ENCODE results near the gene ZBED6. TPM values are rescaled to one million over a fixed set of nuclear protein-coding genes. Genes with fewer than 3 reads are reported as not detected.

ZBED6 gene
- total and polyA plus RNA-seq, 2 donors (not counting 3 experiments of a cell fraction or from before 2014, with no cell fraction given), result 6.4 to 38.9 TPM

DNA sequence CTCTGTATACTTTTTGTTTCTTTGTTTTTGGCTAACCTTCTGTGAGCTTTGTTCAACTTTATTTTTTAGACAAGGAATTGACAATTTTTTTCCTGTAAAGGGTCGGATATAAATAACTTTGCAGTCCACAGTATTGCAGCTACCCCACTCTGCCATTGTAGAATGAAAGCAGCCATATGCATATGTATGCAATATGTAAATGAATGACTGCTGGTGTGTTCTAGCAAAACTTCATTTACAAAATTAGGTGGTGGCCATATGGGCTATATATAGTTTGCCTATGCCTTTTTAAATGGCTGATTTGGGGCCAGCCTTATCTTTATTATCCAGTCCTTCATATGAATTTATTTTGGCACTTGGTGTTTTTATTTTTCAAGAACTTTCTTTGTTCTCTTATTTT lies 48.0 kb downstream of the ZBED6 start:
- dilution Hi-C loops (cut with MboI; ENCODE audit: extremely low pct_ligation_motif_present, low sequenced_read_pairs) (no loop called here), intact Hi-C loops (cut with micrococcal nuclease) (no loop called here)
- CTCF ChIA-PET, result interaction anchor here (0.6 kb wide), 1 partner anchor 28 kb away, joined by 3 read pairs; no protein-coding TSS in a partner anchor
- Histone ChIP-seq H2AFZ (ENCODE audit: low read depth, low read length) (no peak overlapping the region), H3K27ac (ENCODE audit: insufficient read depth, low read depth, low read length) (no peak overlapping the region), H3K9ac (replicated peaks; ENCODE audit: extremely low read depth, insufficient read depth, low read length) (no peak overlapping the region), H3K9me1 (replicated peaks; ENCODE audit: control insufficient read depth, extremely low read depth, insufficient read depth, low read length) (no peaks in the 10 kb centered on the region), H3K36me3 (ENCODE audit: control insufficient read depth in 2 of 2, extremely low read depth in 1 of 2, insufficient read depth in 2 of 2, low read length in 2 of 2) (peaks cover 6 to 11% of the 10 kb centered on the region in 2 experiments), H4K20me1 (replicated peaks; ENCODE audit: control insufficient read depth, extremely low read depth, insufficient read depth, low read length) (no peaks in the 10 kb centered on the region), H3K4me3 (replicated peaks in 1 of 3; ENCODE audit: insufficient read depth in 1 of 3, low read depth in 1 of 3, low read length in 3 of 3) (no peak overlapping the region), H3K9me3 (replicated peaks; ENCODE audit: control insufficient read depth, insufficient read depth, low read length) (no peaks in the 10 kb centered on the region), H3K4me1 (ENCODE audit: control insufficient read depth, extremely low read depth, insufficient read depth, low read length) (no peaks in the 10 kb centered on the region), H3K79me2 (ENCODE audit: control insufficient read depth, insufficient read depth, low read length) (peaks cover 1% of the 10 kb centered on the region), H3K4me2 (ENCODE audit: insufficient read depth, low read length) (no peak overlapping the region), H3K27me3 (ENCODE audit: control insufficient read depth in 2 of 2, insufficient read depth in 2 of 2, low read length in 2 of 2) (no peaks in the 10 kb centered on the region)
- POLR2A ChIA-PET, result no interaction called here
- no peak for TF ChIP-seq POLR2A (IDR thresholded peaks at IDR 0.05; ENCODE audit: low read depth, low read length)
- no peak for TF ChIP-seq POLR2AphosphoS5 (IDR thresholded peaks at IDR 0.05; ENCODE audit: insufficient read depth, low read depth, low read length)
- TF ChIP-seq JUN (IDR thresholded peaks at IDR 0.05; ENCODE audit: borderline replicate concordance, insufficient read depth, insufficient read length, low read depth), result no peak
- no peak for TF ChIP-seq GATA2 (IDR thresholded peaks at IDR 0.05; ENCODE audit: insufficient read depth, insufficient read length, low read depth, low read length)
- no peak for TF ChIP-seq MYC (IDR thresholded peaks at IDR 0.05; ENCODE audit: low read depth, low read length)
- TF ChIP-seq EZH2 (IDR thresholded peaks at IDR 0.05; ENCODE audit: borderline replicate concordance, low read depth, low read length, severe bottlenecking), result no peak
- TF ChIP-seq, protein P1, sequence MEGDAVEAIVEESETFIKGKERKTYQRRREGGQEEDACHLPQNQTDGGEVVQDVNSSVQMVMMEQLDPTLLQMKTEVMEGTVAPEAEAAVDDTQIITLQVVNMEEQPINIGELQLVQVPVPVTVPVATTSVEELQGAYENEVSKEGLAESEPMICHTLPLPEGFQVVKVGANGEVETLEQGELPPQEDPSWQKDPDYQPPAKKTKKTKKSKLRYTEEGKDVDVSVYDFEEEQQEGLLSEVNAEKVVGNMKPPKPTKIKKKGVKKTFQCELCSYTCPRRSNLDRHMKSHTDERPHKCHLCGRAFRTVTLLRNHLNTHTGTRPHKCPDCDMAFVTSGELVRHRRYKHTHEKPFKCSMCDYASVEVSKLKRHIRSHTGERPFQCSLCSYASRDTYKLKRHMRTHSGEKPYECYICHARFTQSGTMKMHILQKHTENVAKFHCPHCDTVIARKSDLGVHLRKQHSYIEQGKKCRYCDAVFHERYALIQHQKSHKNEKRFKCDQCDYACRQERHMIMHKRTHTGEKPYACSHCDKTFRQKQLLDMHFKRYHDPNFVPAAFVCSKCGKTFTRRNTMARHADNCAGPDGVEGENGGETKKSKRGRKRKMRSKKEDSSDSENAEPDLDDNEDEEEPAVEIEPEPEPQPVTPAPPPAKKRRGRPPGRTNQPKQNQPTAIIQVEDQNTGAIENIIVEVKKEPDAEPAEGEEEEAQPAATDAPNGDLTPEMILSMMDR (IDR thresholded peaks at IDR 0.05; ENCODE audit: extremely low read depth in 1 of 2, insufficient read depth in 1 of 2, low read depth in 1 of 2, low read length in 2 of 2), result no peak
- TF ChIP-seq, protein P2, sequence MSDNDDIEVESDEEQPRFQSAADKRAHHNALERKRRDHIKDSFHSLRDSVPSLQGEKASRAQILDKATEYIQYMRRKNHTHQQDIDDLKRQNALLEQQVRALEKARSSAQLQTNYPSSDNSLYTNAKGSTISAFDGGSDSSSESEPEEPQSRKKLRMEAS (IDR thresholded peaks at IDR 0.05; ENCODE audit: insufficient read depth, insufficient read length), result no peak
- no peak for TF ChIP-seq FOS (IDR thresholded peaks at IDR 0.05; ENCODE audit: borderline replicate concordance, insufficient read depth, low read length)
- no TSS peak for BruUV-seq (replicated peaks)
- FAIRE-seq (no peak), DNase-seq (ENCODE audit: low read depth, low spot score) (peak; percentile 54)

Small RNA genes lying within 50 kb of the gene (small RNA-seq; reads per million reads assigned to genes)
- gene ZC3H11A (ENCODE audit: insufficient read depth, insufficient read length, low read depth, low replicate concordance), result 25.0 reads per million, percentile 83 among the genes with 10 or more reads in this experiment

Other genes with a start within 250 kb of the ZBED6 start
- 45.7 and 59.7 TPM in 2 replicates for gene ATP2B4, start 168.8 kb upstream of the ZBED6 start, total RNA-seq
- 31.2 and 31.7 TPM in 2 replicates for gene ATP2B4, start 168.8 kb upstream of the ZBED6 start, polyA plus RNA-seq
- gene LAX1, start 30.4 kb upstream of the ZBED6 start, total RNA-seq, result not detected in 2 replicates
- 0.03 TPM in 1 of 2 replicates, not detected in the other for gene LAX1, start 30.4 kb upstream of the ZBED6 start, polyA plus RNA-seq
- gene ZC3H11A, start within 50 bp of the ZBED6 start, total RNA-seq, result 66.6 and 72.6 TPM in 2 replicates
- gene ZC3H11A, start within 50 bp of the ZBED6 start, polyA plus RNA-seq, result 30.2 and 36.8 TPM in 2 replicates
- gene SNRPE, start 66.0 kb downstream of the ZBED6 start, total RNA-seq, result 199 and 219 TPM in 2 replicates
- 161 and 196 TPM in 2 replicates for gene SNRPE, start 66.0 kb downstream of the ZBED6 start, polyA plus RNA-seq